ENCODE measurements around the gene ATMIN.

DNA sequence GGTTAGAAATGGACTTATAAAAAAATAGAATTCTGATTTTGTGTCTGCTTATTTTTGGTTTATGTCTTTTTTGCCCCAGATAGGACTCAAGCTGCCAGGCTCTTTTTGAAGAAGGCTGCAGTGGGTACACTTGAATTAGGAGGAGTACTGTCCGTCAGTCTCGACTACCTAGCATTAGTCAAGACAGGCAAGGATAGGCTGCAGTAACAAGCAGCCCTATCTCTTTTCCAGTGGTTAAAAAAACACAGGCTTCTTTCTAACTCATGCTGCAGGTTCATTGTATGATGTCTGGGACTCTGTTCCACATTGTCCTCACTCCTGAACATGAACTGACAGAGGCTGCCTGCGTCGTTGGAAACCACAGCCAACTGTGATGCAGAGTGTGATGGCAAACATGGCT lies 33.4 kb downstream of the ATMIN start:
- TF ChIP-seq RAD21 (IDR thresholded peaks at IDR 0.05; ENCODE audit: low read depth) (no peak), EZH2 (IDR thresholded peaks at IDR 0.05) (no peak), POLR2A (IDR thresholded peaks at IDR 0.05; ENCODE audit: borderline replicate concordance, extremely low read depth, insufficient read depth, insufficient read length) (no peak), EZH2phosphoT487 (IDR thresholded peaks at IDR 0.05; ENCODE audit: borderline replicate concordance) (no peak), YY1 (IDR thresholded peaks at IDR 0.05; ENCODE audit: extremely low read depth, insufficient replicate concordance, low read depth, low read length) (no peak), SIN3A (IDR thresholded peaks at IDR 0.05; ENCODE audit: low read depth) (no peak), SRF (IDR thresholded peaks at IDR 0.05; ENCODE audit: low read depth) (no peak)
- TF ChIP-seq, protein P1, sequence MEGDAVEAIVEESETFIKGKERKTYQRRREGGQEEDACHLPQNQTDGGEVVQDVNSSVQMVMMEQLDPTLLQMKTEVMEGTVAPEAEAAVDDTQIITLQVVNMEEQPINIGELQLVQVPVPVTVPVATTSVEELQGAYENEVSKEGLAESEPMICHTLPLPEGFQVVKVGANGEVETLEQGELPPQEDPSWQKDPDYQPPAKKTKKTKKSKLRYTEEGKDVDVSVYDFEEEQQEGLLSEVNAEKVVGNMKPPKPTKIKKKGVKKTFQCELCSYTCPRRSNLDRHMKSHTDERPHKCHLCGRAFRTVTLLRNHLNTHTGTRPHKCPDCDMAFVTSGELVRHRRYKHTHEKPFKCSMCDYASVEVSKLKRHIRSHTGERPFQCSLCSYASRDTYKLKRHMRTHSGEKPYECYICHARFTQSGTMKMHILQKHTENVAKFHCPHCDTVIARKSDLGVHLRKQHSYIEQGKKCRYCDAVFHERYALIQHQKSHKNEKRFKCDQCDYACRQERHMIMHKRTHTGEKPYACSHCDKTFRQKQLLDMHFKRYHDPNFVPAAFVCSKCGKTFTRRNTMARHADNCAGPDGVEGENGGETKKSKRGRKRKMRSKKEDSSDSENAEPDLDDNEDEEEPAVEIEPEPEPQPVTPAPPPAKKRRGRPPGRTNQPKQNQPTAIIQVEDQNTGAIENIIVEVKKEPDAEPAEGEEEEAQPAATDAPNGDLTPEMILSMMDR (IDR thresholded peaks at IDR 0.05 in 2 of 3, conservative IDR thresholded peaks at IDR 0.05 in 1 of 3; ENCODE audit: borderline replicate concordance in 1 of 3, insufficient read depth in 1 of 3, low read depth in 2 of 3, low read length in 2 of 3): no peak
- TF ChIP-seq, protein P2, sequence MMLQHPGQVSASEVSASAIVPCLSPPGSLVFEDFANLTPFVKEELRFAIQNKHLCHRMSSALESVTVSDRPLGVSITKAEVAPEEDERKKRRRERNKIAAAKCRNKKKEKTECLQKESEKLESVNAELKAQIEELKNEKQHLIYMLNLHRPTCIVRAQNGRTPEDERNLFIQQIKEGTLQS (IDR thresholded peaks at IDR 0.05): no peak

Measured in HCT116 (cell line).